Measurements from ENCODE around the gene ARMS2.

Gene ARMS2

GRCh38 chr10:122474131-122474818 lies 19.8 kb downstream of the ARMS2 start:
- DNase-seq: no peak

- DNase-seq: no peak
Observed at GRCh38 chr10:122475100-122475499, 20.6 kb downstream of the ARMS2 start.

- no peak for DNase-seq
Observed at GRCh38 chr10:122475591-122476332, 21.3 kb downstream of the ARMS2 start.

- DNase-seq: no peak
Observed at GRCh38 chr10:122476333-122476695, 21.9 kb downstream of the ARMS2 start.

- DNase-seq: no peak
Observed at GRCh38 chr10:122477436-122477835, 23.0 kb downstream of the ARMS2 start.

GRCh38 chr10:122478971-122479370 lies 24.5 kb downstream of the ARMS2 start:
- no peak for DNase-seq

GRCh38 chr10:122480146-122480833 lies 25.8 kb downstream of the ARMS2 start:
- DNase-seq: no peak

GRCh38 chr10:122481296-122482056 lies 27.0 kb downstream of the ARMS2 start:
- no peak for DNase-seq

GRCh38 chr10:122484276-122485060 lies 30.0 kb downstream of the ARMS2 start:
- no peak for DNase-seq

GRCh38 chr10:122485670-122486069 lies 31.2 kb downstream of the ARMS2 start:
- DNase-seq: no peak

- no peak for DNase-seq
Observed at GRCh38 chr10:122486406-122487080, 32.1 kb downstream of the ARMS2 start.

GRCh38 chr10:122487174-122487765 lies 32.8 kb downstream of the ARMS2 start:
- DNase-seq: no peak

GRCh38 chr10:122490268-122490667 lies 35.8 kb downstream of the ARMS2 start:
- no peak for DNase-seq

- DNase-seq: no peak
Observed at GRCh38 chr10:122490786-122491680, 36.6 kb downstream of the ARMS2 start.

GRCh38 chr10:122492006-122492405 lies 37.6 kb downstream of the ARMS2 start:
- DNase-seq: no peak

GRCh38 chr10:122492999-122493481 lies 38.6 kb downstream of the ARMS2 start:
- DNase-seq: no peak

- no peak for DNase-seq
Observed at GRCh38 chr10:122493761-122494160, 39.3 kb downstream of the ARMS2 start.

GRCh38 chr10:122494173-122494820 lies 39.8 kb downstream of the ARMS2 start:
- DNase-seq: no peak

GRCh38 chr10:122494833-122495232 lies 40.4 kb downstream of the ARMS2 start:
- no peak for DNase-seq

All from NCI-H1694 (cell line).